Cardiac fibroblast (primary cell): Measurements from ENCODE around the gene CDC25C.

Experiments
- DNase-seq, 2 donors: peaks; one replicate each; pipeline versions ENCODE4 v3.0.0 to v3.0.0-alpha.2; 2010; ENCODE audit warnings: low read depth in 2 of 2
- H3K4me3 ChIP-seq, 2 donors: replicated peaks in 1 of 2; 1 replicate in 1 of 2; 2 replicates in 1 of 2; pipeline ENCODE4 v1.5.1; 2011; ENCODE audit warnings: low read depth in 2 of 2, low read length in 2 of 2, mild to moderate bottlenecking in 2 of 2, moderate library complexity in 1 of 2
- TF ChIP-seq, protein P1 (sequence below): IDR thresholded peaks from one replicate; pipeline ENCODE4 v1.5.1; 2011; ENCODE audit warnings: low read depth, mild to moderate bottlenecking, low read length, inconsistent platforms

The CDC25C gene

GRCh38 chr5:138316355-138316754, 15.2 kb downstream of the CDC25C start:
- H3K4me3 ChIP-seq = no peak overlapping the region
- TF ChIP-seq, protein P1, sequence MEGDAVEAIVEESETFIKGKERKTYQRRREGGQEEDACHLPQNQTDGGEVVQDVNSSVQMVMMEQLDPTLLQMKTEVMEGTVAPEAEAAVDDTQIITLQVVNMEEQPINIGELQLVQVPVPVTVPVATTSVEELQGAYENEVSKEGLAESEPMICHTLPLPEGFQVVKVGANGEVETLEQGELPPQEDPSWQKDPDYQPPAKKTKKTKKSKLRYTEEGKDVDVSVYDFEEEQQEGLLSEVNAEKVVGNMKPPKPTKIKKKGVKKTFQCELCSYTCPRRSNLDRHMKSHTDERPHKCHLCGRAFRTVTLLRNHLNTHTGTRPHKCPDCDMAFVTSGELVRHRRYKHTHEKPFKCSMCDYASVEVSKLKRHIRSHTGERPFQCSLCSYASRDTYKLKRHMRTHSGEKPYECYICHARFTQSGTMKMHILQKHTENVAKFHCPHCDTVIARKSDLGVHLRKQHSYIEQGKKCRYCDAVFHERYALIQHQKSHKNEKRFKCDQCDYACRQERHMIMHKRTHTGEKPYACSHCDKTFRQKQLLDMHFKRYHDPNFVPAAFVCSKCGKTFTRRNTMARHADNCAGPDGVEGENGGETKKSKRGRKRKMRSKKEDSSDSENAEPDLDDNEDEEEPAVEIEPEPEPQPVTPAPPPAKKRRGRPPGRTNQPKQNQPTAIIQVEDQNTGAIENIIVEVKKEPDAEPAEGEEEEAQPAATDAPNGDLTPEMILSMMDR = no peak
- no peak for DNase-seq

DNA sequence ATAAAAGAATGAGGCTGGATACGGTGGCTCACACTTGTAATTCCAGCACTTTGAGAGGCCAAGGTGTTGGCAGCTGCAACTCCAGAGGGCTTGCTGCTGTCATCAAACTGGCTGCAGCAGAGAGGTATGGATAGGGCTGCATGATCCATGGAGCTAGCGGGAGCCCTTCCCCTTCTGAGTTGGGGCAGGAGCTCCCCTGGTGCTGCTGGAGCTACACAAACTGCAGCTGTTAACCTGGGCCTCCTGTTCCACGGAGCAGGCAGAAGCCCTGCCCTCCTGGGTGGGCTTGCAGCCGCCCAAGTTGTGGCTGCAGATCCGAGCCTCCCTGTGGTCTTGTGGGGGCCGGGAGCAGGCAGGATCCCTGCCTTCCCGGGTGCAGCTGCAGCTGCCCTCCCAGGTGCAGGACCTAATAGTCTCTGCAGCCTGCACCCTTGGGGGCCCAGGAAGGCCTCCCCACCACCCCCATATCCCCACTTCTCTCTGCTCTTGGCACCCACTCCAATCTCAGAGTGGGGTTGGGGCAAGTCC, 15.8 kb downstream of the CDC25C start:
- no peak overlapping the region for H3K4me3 ChIP-seq
- DNase-seq = no peak
- TF ChIP-seq, protein P1 = no peak

GRCh38 chr5:138305797-138306196, 25.8 kb downstream of the CDC25C start:
- DNase-seq = no peak
- no peak overlapping the region for H3K4me3 ChIP-seq
- TF ChIP-seq, protein P1 = no peak

DNA sequence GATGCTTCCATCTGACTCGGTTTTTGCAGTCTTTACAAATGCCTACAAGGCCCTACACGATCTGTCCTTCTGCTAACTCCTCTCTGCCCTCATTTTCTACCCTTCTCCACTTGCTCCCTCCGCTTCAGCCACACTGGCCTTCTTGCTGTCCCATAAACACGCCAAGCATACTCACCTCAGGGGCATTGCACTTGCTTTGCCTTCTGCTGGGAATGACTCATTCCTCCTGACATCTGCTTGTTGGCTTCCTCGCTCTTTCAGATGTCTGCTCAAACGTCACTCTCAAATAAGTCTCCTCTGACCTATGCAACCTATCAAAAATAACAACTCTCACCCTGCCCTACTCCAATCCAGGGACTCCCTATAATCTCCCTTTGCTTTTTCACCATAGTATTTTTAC, 28.2 kb downstream of the CDC25C start:
- TF ChIP-seq, protein P1 = no peak
- no peak overlapping the region for H3K4me3 ChIP-seq
- DNase-seq = peak in 1 of 2 donors; percentile 33

- DNase-seq = no peak
- TF ChIP-seq, protein P1 = no peak
- no peak overlapping the region for H3K4me3 ChIP-seq
Measured at GRCh38 chr5:138289296-138289695, 42.3 kb downstream of the CDC25C start.

DNA sequence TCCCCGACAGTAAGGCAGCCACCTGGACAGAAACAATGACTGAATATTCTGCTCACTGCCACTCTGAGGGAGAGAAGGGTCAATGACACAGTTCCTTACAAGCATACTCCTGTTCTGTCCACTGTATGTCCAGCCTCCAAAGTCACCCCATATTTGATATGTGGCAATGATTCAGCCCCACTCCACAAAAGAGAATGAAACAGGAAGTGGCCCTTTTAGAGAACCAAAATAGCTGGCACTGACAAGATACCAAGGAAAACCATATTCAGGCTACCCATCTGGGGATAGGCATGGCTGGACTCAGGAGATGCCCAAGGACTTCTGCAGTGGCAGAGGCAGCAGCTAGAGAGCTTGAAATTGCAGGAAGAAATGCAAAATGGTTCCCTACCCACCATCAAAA, 44.4 kb downstream of the CDC25C start:
- H3K4me3 ChIP-seq = no peak overlapping the region
- DNase-seq = no peak
- TF ChIP-seq, protein P1 = no peak
